Effector memory CD8-positive, alpha-beta T cell (primary cell): ENCODE measurements around the gene TCF25.

ENCODE experiments used
- ATAC-seq: fragments of 150-1000 bp; cut with Tn5 transposase; replicated peaks from 2 replicates; pipeline ENCODE4 v1.10.0; 2021; ENCODE audit warnings: mild to moderate bottlenecking, moderate library complexity
- DNase-seq, 3 experiments: peaks; one replicate each; pipeline ENCODE4 v3.0.0; 2021
- H3K27ac Mint-ChIP-seq, 2 donors: one replicate each; pipeline ENCODE4 v1.8.0; 2022; ENCODE audit warnings: mild to moderate bottlenecking in 2 of 2, mixed read lengths in 2 of 2, moderate library complexity in 2 of 2
- H3K27me3 Mint-ChIP-seq, 2 donors: one replicate each; pipeline ENCODE4 v1.8.0; 2022; ENCODE audit warnings: mixed read lengths in 2 of 2
- H3K36me3 Mint-ChIP-seq: one replicate; pipeline ENCODE4 v1.8.0; 2022; ENCODE audit warnings: mild to moderate bottlenecking, moderate library complexity, mixed read lengths; ENCODE audit not compliant: insufficient read depth
- H3K4me1 Mint-ChIP-seq, 2 donors: one replicate each; pipeline ENCODE4 v1.8.0; 2022; ENCODE audit warnings: low read depth in 2 of 2, mixed read lengths in 2 of 2
- H3K4me3 Mint-ChIP-seq, 2 donors: one replicate each; pipeline ENCODE4 v1.8.0; 2022; ENCODE audit warnings: mild to moderate bottlenecking in 2 of 2, mixed read lengths in 2 of 2, moderate library complexity in 2 of 2
- H3K9me3 Mint-ChIP-seq, 2 donors: one replicate each; pipeline ENCODE4 v1.8.0; 2022; ENCODE audit warnings: mixed read lengths in 2 of 2

TCF25 gene

DNA sequence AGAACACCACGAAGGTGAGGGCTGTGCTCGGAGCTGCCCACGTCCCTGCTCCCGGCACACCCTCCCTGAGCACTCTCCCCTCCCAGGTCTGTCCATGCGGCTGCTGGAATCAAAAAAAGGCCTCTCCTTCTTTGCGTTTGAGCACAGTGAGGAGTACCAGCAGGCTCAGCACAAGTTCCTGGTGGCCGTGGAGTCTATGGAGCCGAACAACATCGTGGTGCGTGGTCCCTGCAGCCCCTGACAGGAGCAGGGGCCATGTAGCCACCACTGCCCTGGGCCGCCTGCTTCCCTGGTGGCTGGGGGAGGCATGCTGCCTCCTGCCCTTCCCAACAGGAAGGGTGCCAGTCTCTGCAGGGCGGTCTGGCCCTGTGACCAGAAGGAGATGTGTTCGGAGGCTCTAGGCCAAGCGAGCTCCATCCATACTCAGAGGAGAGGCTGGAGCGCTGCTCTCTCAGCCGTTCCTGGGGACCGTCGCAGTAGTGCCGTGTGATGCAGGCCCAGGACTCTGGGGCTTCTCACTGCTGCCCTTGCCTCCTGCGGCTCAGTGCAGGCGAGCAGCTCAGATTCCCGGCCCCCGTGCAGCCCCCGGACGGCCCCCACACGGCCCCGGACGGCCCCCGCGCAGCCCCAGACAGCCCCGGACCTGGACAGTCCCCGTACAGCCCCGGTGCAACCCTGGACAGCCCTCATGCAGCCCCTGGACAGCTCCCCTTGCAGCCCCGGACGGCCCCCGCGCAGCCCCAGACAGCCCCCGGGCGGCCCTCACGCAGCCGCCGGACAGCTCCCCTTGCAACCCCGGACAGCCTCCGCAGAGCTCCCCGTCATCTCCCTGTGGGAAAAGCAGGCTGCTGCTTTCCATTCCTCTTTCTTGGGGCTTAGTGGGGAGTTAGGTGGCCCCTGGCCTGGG lies 20.5 kb downstream of the TCF25 start:
- no peak overlapping the region for H3K4me3 Mint-ChIP-seq
- H3K27me3 Mint-ChIP-seq = no peaks in the 10 kb centered on the region
- H3K36me3 Mint-ChIP-seq = peaks cover 88% of the 10 kb centered on the region
- DNase-seq = no peak
- no peak for ATAC-seq
- peaks cover 5 to 14% of the 10 kb centered on the region in 2 donors for H3K4me1 Mint-ChIP-seq
- H3K27ac Mint-ChIP-seq = no peak overlapping the region
- H3K9me3 Mint-ChIP-seq = no peaks in the 10 kb centered on the region

DNA sequence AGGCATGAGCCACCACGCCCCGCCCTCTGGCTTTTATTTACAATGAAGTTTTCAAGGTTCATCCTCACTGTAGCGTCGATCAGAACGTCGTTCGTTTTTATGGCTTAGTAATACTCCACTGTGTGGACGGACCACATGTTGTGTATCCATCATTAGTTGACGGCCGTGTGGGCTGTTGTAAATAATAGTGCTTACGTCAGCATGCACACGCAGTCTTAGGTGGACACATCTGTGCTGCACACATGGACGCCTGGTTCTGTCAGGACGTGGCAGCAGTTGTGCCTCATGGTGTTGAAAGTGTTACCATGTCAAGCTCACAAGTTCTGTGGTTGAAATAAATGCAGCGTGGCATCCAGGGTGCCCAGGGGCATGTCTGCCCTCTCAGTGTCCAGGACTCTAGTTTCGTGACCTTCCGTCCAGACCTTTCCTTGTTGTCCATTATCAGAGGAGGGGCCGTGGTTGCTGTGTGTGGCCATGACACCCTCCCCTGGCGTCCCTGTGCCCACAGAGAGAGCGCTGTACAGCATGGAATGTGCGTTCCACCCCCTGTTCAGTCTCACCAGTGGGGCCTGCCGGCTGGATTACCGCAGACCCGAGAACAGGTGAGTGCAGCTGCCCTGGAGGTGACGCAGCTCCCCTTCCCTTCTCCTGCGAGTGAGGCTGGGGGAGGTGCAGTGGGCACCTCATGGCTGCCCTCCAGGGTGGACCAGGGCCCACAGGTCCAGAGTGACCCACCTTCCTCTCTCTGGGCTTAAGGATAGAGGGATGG lies 22.3 kb downstream of the TCF25 start:
- Mint-ChIP-seq H3K27me3 (no peaks in the 10 kb centered on the region), H3K27ac (no peak overlapping the region), H3K36me3 (peaks cover 90% of the 10 kb centered on the region), H3K9me3 (no peaks in the 10 kb centered on the region), H3K4me1 (peaks cover 6 to 8% of the 10 kb centered on the region in 2 donors), H3K4me3 (no peak overlapping the region)
- ATAC-seq (no peak), DNase-seq (no peak)

DNA sequence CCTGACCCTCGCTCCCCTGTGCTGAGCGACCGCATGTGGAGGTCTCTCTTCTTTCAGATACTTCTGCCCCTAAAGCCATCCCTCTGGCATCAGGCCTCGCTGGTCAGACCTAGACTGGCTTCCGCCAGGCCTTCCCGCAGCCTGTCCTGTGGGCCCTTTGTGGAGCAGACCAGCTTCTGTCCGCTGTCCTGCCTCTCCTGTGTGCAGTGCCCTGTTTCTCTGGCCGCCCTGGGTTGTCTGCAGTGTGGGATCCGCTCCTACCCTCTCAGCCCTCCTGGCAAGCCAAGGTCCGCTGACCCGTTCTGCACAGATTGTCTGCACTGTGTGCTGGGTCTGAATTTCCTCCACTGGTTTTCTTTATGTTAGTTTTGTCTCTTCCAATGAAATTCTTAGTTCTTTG lies 23.8 kb downstream of the TCF25 start:
- no peaks in the 10 kb centered on the region for H3K9me3 Mint-ChIP-seq
- H3K4me3 Mint-ChIP-seq = no peak overlapping the region
- DNase-seq (no peak), ATAC-seq (no peak)
- H3K27me3 Mint-ChIP-seq = no peaks in the 10 kb centered on the region
- H3K27ac Mint-ChIP-seq = no peak overlapping the region
- H3K36me3 Mint-ChIP-seq = peaks cover 82% of the 10 kb centered on the region
- H3K4me1 Mint-ChIP-seq = peaks cover 0 to 3% of the 10 kb centered on the region in 2 donors

DNA sequence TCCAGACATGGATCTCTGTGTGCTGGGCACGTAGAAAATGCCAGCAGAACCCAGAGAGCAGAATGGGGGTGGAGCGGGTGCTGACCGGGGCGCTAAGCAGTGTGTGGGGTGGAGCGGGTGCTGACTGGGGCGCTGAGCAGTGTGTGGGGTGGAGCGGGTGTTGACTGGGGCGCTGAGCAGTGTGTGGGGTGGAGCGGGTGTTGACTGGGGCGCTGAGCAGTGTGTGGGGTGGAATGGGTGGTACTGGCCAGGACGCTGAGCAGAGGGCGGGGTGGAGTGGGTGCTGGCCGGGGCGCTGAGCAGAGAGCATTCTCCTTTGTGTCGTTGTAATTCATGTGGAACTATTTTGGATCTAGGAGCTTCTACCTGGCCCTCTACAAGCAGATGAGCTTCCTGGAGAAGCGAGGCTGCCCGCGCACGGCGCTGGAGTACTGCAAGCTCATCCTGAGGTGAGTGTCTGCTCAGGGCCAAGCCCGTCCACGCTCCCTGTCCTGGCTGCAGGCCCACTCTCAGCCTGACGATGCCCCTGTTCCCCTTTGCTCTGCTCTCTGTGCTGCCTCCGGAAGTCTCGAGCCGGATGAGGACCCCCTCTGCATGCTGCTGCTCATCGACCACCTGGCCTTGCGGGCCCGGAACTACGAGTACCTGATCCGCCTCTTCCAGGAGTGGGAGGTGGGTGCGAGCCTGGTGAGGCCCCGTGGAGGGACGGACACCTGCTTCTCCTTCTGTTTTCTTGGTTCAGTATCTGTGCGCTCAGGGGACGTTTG lies 25.0 kb downstream of the TCF25 start:
- Mint-ChIP-seq H3K4me1 (peaks cover 0 to 3% of the 10 kb centered on the region in 2 donors), H3K36me3 (peaks cover 79% of the 10 kb centered on the region), H3K27me3 (no peaks in the 10 kb centered on the region), H3K4me3 (no peak overlapping the region), H3K27ac (peak overlapping the region; percentile 6 to 16), H3K9me3 (no peaks in the 10 kb centered on the region)
- DNase-seq (no peak), ATAC-seq (no peak)

DNA sequence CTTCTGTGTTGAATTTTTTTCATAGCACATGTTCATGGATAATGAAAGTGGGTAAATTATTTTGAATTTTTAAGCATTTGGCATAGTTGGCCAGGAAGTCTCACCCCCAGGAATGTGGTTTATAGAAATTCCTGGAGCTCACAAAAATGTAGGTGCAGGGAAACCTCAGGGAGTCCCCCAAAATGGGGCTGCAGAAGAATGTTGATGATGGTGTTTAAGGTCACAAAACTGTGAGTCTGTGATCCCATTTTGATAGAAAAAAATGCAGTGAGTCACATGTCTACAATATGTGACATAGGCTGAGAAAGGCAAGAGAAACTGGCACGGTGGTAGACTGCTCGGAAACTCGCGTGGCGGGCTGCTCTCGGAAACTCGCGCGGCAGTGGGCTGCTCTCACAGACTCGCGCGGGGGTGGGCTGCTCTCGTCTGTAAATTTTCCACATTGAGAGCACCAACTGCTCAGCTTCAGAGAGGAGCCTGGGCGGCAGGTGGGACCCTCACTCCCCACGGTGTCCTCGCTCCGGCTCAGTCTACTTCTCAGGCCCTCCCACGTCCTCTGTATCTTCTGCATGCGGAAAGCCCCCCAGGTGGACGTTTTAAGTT lies 26.6 kb downstream of the TCF25 start:
- peaks cover 0 to 3% of the 10 kb centered on the region in 2 donors for H3K4me1 Mint-ChIP-seq
- H3K4me3 Mint-ChIP-seq = no peak overlapping the region
- H3K36me3 Mint-ChIP-seq = peaks cover 81% of the 10 kb centered on the region
- ATAC-seq (no peak), DNase-seq (no peak)
- no peaks in the 10 kb centered on the region for H3K27me3 Mint-ChIP-seq
- H3K9me3 Mint-ChIP-seq = no peaks in the 10 kb centered on the region
- H3K27ac Mint-ChIP-seq = peak overlapping the region; percentile 25 to 49

DNA sequence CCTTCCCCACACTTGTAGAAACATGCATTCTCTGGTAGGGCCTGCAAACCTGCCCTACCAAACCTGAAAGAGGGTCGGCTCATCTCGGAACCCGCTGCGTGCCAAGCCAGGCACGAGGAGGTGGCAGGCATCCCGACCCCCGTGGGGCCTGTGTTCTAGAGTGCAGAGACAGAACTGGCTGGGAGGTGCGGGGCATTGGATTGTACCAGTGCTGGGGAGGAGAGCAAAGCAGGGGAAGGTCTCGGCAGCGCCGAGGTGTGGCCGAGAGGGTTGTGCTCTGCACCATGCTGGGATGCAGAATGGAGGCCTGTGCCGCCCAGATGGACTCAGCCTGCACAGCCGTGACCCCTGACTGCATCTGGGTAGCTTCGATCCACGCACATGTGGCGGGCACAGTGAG lies 27.5 kb downstream of the TCF25 start:
- Mint-ChIP-seq H3K27me3 (no peaks in the 10 kb centered on the region), H3K27ac (no peak overlapping the region), H3K4me3 (no peak overlapping the region)

DNA sequence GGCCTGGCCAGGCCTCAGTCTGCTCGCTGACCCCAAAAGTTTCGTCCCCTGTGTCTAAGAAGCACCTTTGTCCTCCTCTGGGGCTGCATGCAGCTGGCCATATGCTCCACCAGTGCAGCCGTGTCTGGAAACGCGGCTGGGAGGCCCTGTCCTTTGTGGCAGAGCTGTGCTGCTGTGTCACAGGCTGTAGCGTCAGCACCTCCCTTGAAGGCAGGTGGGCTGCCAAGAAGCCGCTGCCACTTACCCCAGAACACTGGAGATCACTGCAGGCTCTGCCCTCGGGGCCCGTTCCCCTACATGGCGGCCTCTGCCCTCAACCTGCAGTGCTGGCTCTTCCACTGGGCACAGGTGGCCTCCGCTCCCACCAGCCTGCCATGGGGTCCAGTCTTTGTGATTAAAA lies 29.6 kb downstream of the TCF25 start:
- Mint-ChIP-seq H3K4me1 (peaks cover 0 to 3% of the 10 kb centered on the region in 2 donors), H3K27me3 (no peaks in the 10 kb centered on the region), H3K4me3 (no peak overlapping the region), H3K9me3 (no peaks in the 10 kb centered on the region), H3K36me3 (peaks cover 68% of the 10 kb centered on the region), H3K27ac (no peak overlapping the region)
- ATAC-seq (no peak), DNase-seq (no peak)

More for the DNA sequence above, 27.5 kb downstream of the TCF25 start:
- DNase-seq (no peak), ATAC-seq (no peak)
- Mint-ChIP-seq H3K36me3 (peaks cover 82% of the 10 kb centered on the region), H3K9me3 (no peaks in the 10 kb centered on the region), H3K4me1 (peaks cover 0 to 3% of the 10 kb centered on the region in 2 donors)

DNA sequence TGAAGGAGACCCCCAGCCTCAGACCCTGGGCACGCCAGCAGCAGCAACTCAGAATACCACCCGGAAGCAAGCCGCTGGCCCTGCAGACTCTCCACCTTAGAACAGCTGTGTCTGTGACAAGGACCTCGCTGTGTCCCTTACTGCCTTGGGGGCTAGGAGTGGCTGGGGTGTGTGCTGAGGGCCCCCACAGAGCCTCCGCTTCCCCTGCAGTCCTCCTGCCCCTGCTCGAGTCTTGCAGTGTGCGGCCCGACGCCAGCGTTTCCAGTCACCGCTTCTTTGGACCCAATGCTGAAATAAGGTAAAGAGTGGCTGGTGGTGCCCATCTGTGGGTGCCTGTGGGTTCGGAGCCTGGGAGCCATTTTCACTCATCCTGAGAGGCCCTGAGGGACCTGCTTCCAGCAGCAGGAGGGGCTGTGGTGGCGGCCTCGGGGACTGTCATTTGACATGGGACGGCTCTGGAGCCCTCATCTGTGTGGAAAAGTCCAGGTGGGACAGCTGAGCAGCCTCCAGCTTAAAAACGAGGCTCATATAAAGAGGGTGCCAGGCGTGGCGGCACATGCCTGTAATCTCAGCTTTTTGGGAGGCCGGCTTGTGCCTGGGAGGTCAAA lies 30.6 kb downstream of the TCF25 start:
- no peaks in the 10 kb centered on the region for H3K27me3 Mint-ChIP-seq
- no peaks in the 10 kb centered on the region for H3K9me3 Mint-ChIP-seq
- H3K4me3 Mint-ChIP-seq = no peak overlapping the region
- H3K4me1 Mint-ChIP-seq = peaks cover 0 to under 1% of the 10 kb centered on the region in 2 donors
- peaks cover 62% of the 10 kb centered on the region for H3K36me3 Mint-ChIP-seq
- DNase-seq = no peak
- H3K27ac Mint-ChIP-seq = peak overlapping the region in 1 of 2 donors; percentile 12
- ATAC-seq = peak; percentile 13

DNA sequence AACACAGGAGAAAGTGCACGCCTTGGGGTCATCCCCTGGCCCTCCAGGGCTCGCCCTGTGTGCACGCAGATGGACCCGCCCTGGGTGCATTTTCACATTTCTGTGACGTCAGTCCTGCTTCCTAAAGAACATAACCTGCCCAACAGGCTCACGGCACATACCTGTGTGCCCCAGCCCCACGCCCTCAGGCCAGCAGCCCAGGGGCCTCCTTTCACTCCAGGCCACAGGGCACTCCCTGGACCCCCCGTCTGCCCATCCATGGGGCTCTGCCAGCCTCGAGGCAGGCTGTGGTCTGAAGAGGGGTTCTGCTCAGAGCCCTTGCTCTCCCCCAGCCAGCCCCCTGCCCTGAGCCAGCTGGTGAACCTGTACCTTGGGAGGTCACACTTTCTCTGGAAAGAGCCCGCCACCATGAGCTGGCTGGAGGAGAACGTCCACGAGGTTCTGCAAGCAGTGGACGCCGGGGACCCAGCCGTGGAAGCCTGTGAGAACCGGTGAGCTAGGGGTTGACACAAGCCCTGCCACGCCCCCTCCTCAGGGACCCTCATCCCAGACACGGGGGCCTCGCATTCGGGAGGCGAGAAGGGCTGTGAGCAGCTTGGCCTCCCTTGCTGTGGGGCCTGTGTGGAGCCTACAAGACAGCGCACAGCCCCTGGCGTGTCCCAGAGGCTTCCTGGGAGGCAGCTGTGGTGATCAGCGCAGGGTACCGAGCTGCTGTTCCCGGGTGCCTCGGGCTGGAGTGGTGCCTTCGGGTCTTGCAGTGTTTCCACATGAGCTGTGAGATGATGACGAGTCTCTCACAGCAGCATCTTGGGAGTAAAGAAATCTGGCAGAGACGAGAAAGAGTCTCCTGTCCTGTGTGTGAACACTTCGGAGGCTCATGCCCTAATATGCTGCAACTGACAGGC lies 31.5 kb downstream of the TCF25 start:
- H3K36me3 Mint-ChIP-seq = peaks cover 62% of the 10 kb centered on the region
- DNase-seq = no peak
- H3K27ac Mint-ChIP-seq = peak overlapping the region in 1 of 2 donors; percentile 65
- H3K9me3 Mint-ChIP-seq = no peaks in the 10 kb centered on the region
- H3K27me3 Mint-ChIP-seq = no peaks in the 10 kb centered on the region
- H3K4me3 Mint-ChIP-seq = no peak overlapping the region
- H3K4me1 Mint-ChIP-seq = no peaks in the 10 kb centered on the region
- no peak for ATAC-seq

DNA sequence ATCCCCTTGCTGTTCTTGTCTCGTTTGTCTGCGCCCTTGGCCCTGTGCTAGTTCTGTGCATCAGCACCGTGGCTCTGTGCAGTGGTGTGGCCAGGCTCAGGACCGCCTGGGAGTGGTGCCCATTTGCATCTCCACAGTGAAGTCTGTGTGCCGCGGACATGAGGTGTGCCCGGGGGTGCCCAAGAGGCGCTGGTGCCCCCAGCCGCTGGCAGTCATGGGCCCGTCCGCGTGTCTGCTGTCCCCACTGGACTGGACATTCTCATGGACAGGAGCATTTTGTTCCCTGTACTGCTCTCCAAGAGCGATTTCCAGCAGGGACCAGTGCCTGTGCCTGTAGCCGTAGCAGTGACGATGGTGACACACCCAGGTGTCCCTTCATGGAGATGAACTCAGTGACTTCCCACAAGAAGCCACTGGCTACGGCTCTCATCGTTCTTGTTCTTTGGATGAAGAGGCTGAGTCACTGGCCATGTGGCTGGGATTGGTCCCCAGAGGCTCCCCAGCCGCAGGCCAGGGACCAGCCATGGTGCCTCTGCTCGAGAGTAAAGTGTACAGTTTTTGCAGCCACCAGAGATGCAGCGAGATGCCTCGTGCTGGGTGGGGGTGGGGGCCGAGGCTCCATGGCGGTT lies 32.2 kb downstream of the TCF25 start:
- DNase-seq (no peak), ATAC-seq (no peak)
- Mint-ChIP-seq H3K4me3 (no peak overlapping the region), H3K27ac (peak overlapping the region in 1 of 2 donors; percentile 65), H3K36me3 (peaks cover 55% of the 10 kb centered on the region), H3K4me1 (peaks cover 0 to 3% of the 10 kb centered on the region in 2 donors), H3K9me3 (no peaks in the 10 kb centered on the region), H3K27me3 (no peaks in the 10 kb centered on the region)

DNA sequence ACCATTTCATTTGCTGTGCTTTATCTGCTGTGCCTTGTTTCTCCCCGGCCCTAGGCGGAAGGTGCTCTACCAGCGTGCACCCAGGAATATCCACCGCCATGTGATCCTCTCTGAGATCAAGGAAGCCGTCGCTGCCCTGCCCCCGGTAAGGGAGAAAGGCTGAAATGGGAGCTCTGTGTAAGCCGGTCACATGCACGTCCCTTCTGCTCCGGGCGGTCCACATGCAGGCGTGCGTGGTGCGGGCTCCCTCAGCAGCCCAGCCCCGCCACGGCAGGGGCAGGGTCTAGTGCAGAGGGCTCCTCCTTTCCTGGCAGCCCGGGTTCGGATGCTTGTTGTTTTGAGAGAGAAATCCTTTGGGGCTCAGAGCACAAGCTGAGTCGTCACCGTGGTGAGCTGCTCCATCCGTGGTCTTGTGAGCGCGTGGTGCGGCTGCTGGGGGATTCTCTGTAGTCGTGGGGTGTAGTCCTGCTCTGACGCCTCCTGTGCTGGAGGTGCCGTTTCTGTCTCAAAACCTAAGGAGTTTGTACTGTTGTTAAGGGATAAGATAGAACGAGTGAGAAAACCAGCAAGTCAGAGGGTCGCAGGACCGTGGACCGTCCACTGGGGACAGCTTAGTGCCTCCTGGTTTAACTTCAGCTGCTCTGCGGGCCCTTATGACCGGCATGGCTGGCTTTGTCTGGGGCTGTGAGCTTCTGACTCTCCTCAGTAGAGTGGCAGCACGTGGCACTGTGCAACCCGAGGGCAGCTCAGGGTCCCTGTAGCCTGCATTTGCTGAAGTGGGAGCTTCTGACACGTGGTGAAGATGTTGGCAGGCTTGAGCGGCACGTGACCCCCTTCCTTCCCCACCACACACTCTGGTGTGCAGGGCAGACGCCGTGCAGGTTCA lies 33.0 kb downstream of the TCF25 start:
- Mint-ChIP-seq H3K36me3 (peaks cover 52% of the 10 kb centered on the region), H3K4me1 (peaks cover 2 to 6% of the 10 kb centered on the region in 2 donors), H3K27me3 (no peaks in the 10 kb centered on the region), H3K4me3 (no peak overlapping the region), H3K9me3 (no peaks in the 10 kb centered on the region), H3K27ac (peak overlapping the region in 1 of 2 donors; percentile 65)
- DNase-seq (no peak), ATAC-seq (peak; percentile 38)
